MM.1S (cell line): ENCODE measurements around the gene TTLL9.

Source experiments
- DNase-seq: peaks from one replicate; pipeline ENCODE4 v3.0.0-alpha.2; 2015
- H2AFZ ChIP-seq: fragments of 300-600 bp; sonication (generic); 2 replicates; pipeline ENCODE4 v1.6.0; 2016; ENCODE audit warnings: antibody characterized with exemption, low read length
- H3F3A ChIP-seq: fragments of 300-600 bp; sonication (generic); 2 replicates; pipeline ENCODE4 v1.6.1; 2016; ENCODE audit warnings: mild to moderate bottlenecking, antibody characterized with exemption, low read length, moderate library complexity, mixed read lengths; ENCODE audit not compliant: insufficient read depth
- H3K27ac ChIP-seq: fragments of 300-600 bp; sonication (generic); 2 replicates; pipeline ENCODE4 v1.5.1; 2016; ENCODE audit warnings: mild to moderate bottlenecking, low read length
- H3K27me3 ChIP-seq: fragments of 300-600 bp; sonication (generic); replicated peaks from 2 replicates; pipeline ENCODE4 v1.6.0; 2016; ENCODE audit warnings: low read length; ENCODE audit not compliant: insufficient read depth
- H3K36me3 ChIP-seq: fragments of 300-600 bp; sonication (generic); replicated peaks from 2 replicates; pipeline ENCODE4 v1.6.1; 2016; ENCODE audit warnings: mild to moderate bottlenecking, low read length, mixed read lengths; ENCODE audit not compliant: insufficient read depth
- H3K4me1 ChIP-seq: fragments of 300-600 bp; sonication (generic); 2 replicates; pipeline ENCODE4 v1.6.1; 2016; ENCODE audit warnings: low read length, mixed read lengths
- H3K4me2 ChIP-seq: fragments of 300-600 bp; sonication (generic); 2 replicates; pipeline ENCODE4 v1.6.0; 2016; ENCODE audit warnings: low read depth, low read length
- H3K4me3 ChIP-seq: fragments of 300-600 bp; sonication (generic); 2 replicates; pipeline ENCODE4 v1.5.1; 2016; ENCODE audit warnings: low read length, mixed read lengths
- H3K79me2 ChIP-seq: fragments of 300-600 bp; sonication (generic); 2 replicates; pipeline ENCODE4 v1.6.1; 2016; ENCODE audit warnings: mixed run types, low read length, mixed read lengths
- H3K9ac ChIP-seq: fragments of 300-600 bp; sonication (generic); 2 replicates; pipeline ENCODE4 v1.6.1; 2016; ENCODE audit warnings: low read length, mixed read lengths
- H3K9me2 ChIP-seq: fragments of 300-600 bp; sonication (generic); replicated peaks from 2 replicates; pipeline ENCODE4 v1.6.1; 2016; ENCODE audit warnings: mild to moderate bottlenecking, low read length, mixed read lengths; ENCODE audit not compliant: insufficient read depth
- H3K9me3 ChIP-seq: fragments of 300-600 bp; sonication (generic); replicated peaks from 2 replicates; pipeline ENCODE4 v1.6.1; 2016; ENCODE audit warnings: mild to moderate bottlenecking, low read length, mixed read lengths; ENCODE audit not compliant: insufficient read depth
- H4K20me1 ChIP-seq: fragments of 300-600 bp; sonication (generic); 2 replicates; pipeline ENCODE4 v1.6.1; 2016; ENCODE audit warnings: mild to moderate bottlenecking, low read length, moderate library complexity, mixed read lengths; ENCODE audit not compliant: insufficient read depth
- EZH2 ChIP-seq: fragments of 300-600 bp; sonication (generic); optimal IDR thresholded peaks from 2 replicates; pipeline ENCODE3; 2017; ENCODE audit warnings: low read depth, mild to moderate bottlenecking, antibody characterized with exemption, low read length, mixed read lengths
- EZH2phosphoT487 ChIP-seq: fragments of 300-600 bp; sonication (generic); IDR thresholded peaks from 2 replicates; pipeline ENCODE4 v1.6.1; 2018; ENCODE audit warnings: antibody characterized with exemption, low read length
- TF ChIP-seq, protein P1 (sequence below): fragments of 300-600 bp; sonication (generic); IDR thresholded peaks from 2 replicates; pipeline ENCODE4 v1.5.1; 2016; ENCODE audit warnings: antibody characterized with exemption, low read length, mixed read lengths

Gene TTLL9

DNA sequence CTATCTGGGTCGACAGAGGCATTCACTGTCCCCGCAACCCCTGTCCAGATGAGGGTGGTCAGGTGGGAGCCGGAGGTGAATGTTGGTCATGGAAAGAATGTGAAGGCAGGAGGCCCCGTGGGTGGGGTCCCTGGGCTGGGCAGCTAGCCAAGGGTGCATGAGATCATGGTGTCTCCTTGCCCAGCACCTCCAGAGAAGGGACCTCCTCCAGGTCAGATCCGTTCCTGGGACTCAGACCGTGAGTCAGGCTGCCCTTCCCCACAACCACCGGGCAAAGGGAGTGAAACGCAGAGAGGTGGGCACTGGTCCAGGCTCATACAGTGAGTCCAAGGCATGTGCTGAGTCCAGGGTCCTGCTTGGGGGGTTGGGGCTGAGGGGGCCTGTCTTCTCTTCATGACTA, 28.5 kb upstream of the TTLL9 start:
- H3K4me2 ChIP-seq = no peak overlapping the region
- no peak overlapping the region for H3K27ac ChIP-seq

DNA sequence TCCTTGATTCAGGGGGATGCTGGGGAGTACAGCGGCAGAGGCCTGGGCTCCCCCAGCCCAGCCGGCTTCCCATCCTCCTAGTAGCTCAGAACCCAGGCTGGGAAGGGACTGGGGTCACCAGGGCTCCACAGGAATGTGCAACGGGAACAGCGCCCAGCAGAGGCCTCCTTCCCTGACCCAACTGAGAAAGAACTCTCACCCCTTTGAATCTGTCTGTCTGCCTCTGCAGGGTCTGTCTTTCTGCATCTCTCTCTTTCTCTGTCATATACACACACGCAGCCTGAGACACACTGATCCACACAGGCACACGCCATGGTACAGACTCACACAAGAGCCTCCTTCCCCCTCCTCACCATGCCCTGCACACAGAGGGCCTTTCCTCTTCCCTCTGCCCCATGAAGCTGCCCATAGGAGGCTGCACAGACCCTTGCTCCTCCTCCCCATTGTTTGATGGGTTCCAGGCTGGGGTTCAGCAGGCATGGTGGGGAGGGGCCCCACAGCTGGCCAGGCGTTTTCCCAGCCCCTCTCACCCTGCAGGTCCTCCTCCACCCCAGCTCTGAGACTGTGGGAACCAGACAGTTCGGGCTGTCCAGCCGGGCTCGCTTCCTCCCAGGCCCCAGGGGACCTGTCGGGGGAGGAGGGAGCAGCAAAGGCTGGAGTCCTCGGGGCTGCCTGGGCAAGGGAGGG, 27.8 kb upstream of the TTLL9 start:
- Histone ChIP-seq H3K9ac (no peak overlapping the region), H3K4me1 (peaks cover 11% of the 10 kb centered on the region), H3K79me2 (no peaks in the 10 kb centered on the region), H3F3A (0 out of 2 replicates have a peak, but pooled peaks cover 2% of the 10 kb centered on the region), H3K4me2 (no peak overlapping the region), H2AFZ (no peak overlapping the region), H3K36me3 (no peaks in the 10 kb centered on the region), H4K20me1 (no peaks in the 10 kb centered on the region; the same call in 1 of the 2 replicates), H3K9me3 (no peaks in the 10 kb centered on the region), H3K27me3 (peaks cover 89% of the 10 kb centered on the region), H3K4me3 (no peak overlapping the region), H3K9me2 (no peaks in the 10 kb centered on the region), H3K27ac (no peak overlapping the region)
- TF ChIP-seq, protein P1, sequence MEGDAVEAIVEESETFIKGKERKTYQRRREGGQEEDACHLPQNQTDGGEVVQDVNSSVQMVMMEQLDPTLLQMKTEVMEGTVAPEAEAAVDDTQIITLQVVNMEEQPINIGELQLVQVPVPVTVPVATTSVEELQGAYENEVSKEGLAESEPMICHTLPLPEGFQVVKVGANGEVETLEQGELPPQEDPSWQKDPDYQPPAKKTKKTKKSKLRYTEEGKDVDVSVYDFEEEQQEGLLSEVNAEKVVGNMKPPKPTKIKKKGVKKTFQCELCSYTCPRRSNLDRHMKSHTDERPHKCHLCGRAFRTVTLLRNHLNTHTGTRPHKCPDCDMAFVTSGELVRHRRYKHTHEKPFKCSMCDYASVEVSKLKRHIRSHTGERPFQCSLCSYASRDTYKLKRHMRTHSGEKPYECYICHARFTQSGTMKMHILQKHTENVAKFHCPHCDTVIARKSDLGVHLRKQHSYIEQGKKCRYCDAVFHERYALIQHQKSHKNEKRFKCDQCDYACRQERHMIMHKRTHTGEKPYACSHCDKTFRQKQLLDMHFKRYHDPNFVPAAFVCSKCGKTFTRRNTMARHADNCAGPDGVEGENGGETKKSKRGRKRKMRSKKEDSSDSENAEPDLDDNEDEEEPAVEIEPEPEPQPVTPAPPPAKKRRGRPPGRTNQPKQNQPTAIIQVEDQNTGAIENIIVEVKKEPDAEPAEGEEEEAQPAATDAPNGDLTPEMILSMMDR = no peak
- no peak for TF ChIP-seq EZH2
- TF ChIP-seq EZH2phosphoT487 = no peak
- DNase-seq = no peak

More for the DNA sequence above, 28.5 kb upstream of the TTLL9 start:
- DNase-seq = no peak
- TF ChIP-seq, protein P1 = no peak
- TF ChIP-seq EZH2phosphoT487 = no peak
- TF ChIP-seq EZH2 = no peak
- peaks cover 85% of the 10 kb centered on the region for H3K27me3 ChIP-seq
- H2AFZ ChIP-seq = no peak overlapping the region
- H3K9me3 ChIP-seq = no peaks in the 10 kb centered on the region
- no peaks in the 10 kb centered on the region for H3K36me3 ChIP-seq
- H3K9me2 ChIP-seq = no peaks in the 10 kb centered on the region
- 0 out of 2 replicates have a peak, but pooled peaks cover 2% of the 10 kb centered on the region for H3F3A ChIP-seq
- peaks cover 16% of the 10 kb centered on the region for H3K4me1 ChIP-seq
- no peak overlapping the region for H3K9ac ChIP-seq
- H3K4me3 ChIP-seq = no peak overlapping the region
- no peaks in the 10 kb centered on the region for H3K79me2 ChIP-seq
- no peaks in the 10 kb centered on the region for H4K20me1 ChIP-seq

GRCh38 chr20:31843288-31843687, 27.1 kb upstream of the TTLL9 start:
- Histone ChIP-seq H3K4me1 (peaks cover 11% of the 10 kb centered on the region), H3K4me2 (no peak overlapping the region), H3K9ac (no peak overlapping the region), H3K9me3 (no peaks in the 10 kb centered on the region), H3K9me2 (no peaks in the 10 kb centered on the region), H3K79me2 (no peaks in the 10 kb centered on the region), H4K20me1 (no peaks in the 10 kb centered on the region; the same call in 1 of the 2 replicates), H3K36me3 (no peaks in the 10 kb centered on the region), H3K27me3 (peaks cover 89% of the 10 kb centered on the region), H3K4me3 (no peak overlapping the region), H2AFZ (no peak overlapping the region), H3K27ac (no peak overlapping the region), H3F3A (0 out of 2 replicates have a peak, but pooled peaks cover 2% of the 10 kb centered on the region)
- TF ChIP-seq EZH2 (no peak), EZH2phosphoT487 (no peak)
- TF ChIP-seq, protein P1 = no peak
- no peak for DNase-seq
